HepG2 (cell line): ENCODE data around the gene KIF15. TPM values are rescaled to one million over a fixed set of nuclear protein-coding genes. Genes with fewer than 3 reads are reported as not detected.
A peak's percentile ranks its signal among the peaks of the same experiment; 100 is the strongest.

Experiments used
- CREM ChIP-seq, 2 experiments: sonication (generic) in 1 of 2; formaldehyde crosslinking in 1 of 2; IDR thresholded peaks; 2 replicates each; pipeline versions ENCODE4 v1.4.0 to v1.6.1; 2016 to 2020; ENCODE audit warnings: antibody characterized with exemption in 1 of 2, mild to moderate bottlenecking in 1 of 2, missing genetic modification reagents in 1 of 2
- HNF4A ChIP-seq: sonication (generic); formaldehyde crosslinking; IDR thresholded peaks from 2 replicates; pipeline ENCODE4 v1.4.0; 2020; ENCODE audit warnings: missing genetic modification reagents
- RAD21 ChIP-seq: fragments of 450-650 bp; formaldehyde crosslinking; IDR thresholded peaks from 2 replicates; pipeline ENCODE4 v1.5.0; 2020; ENCODE audit warnings: mild to moderate bottlenecking
- ZFP36L2 ChIP-seq: sonication (generic); formaldehyde crosslinking; IDR thresholded peaks from 2 replicates; pipeline ENCODE4 v1.4.0; 2020; ENCODE audit warnings: missing genetic modification reagents
- ZNF121 ChIP-seq: sonication (generic); formaldehyde crosslinking; IDR thresholded peaks from 2 replicates; pipeline ENCODE4 v1.5.0; 2020; ENCODE audit warnings: mild to moderate bottlenecking, missing genetic modification reagents
- ZNF136 ChIP-seq: sonication (generic); formaldehyde crosslinking; IDR thresholded peaks from 2 replicates; pipeline ENCODE4 v1.8.1; 2022; ENCODE audit warnings: low read depth, mild to moderate bottlenecking, moderate library complexity, missing genetic modification reagents
- ZNF775 ChIP-seq: sonication (generic); formaldehyde crosslinking; IDR thresholded peaks from 2 replicates; pipeline ENCODE4 v1.4.0; 2020; ENCODE audit warnings: missing genetic modification reagents, mild to moderate bottlenecking, moderate library complexity, borderline replicate concordance
- polyA plus RNA-seq, 8 experiments: library from polyadenylated mRNA; depleted of rRNA in 3 of 8; stranded (reverse) in 7 of 8; unstranded in 1 of 8; fragments of >200 nt; fragmentation: Illumina TruSeq in 4 of 8; extraction: Trizol in 4 of 8; gene quantifications; 2 replicates each; pipeline versions ENCODE4 v1.2.1 to v1.2.3, GENCODE V29; 2011 to 2016; ENCODE audit warnings: low read depth in 4 of 8, missing spikeins in 1 of 8, mixed read lengths in 1 of 8; ENCODE audit not compliant: insufficient read depth in 1 of 8
- total RNA-seq, 5 experiments: library from RNA; depleted of rRNA; stranded (reverse); fragments of >200 nt; fragmentation: Illumina TruSeq; extraction: Trizol; gene quantifications; 2 replicates each; pipeline ENCODE4 v1.2.3, GENCODE V29; 2016; ENCODE audit warnings: low read depth in 1 of 5
- TF ChIP-seq, protein P1 (sequence below): sonication (generic); formaldehyde crosslinking; IDR thresholded peaks from 2 replicates; pipeline ENCODE4 v1.4.0; 2020; ENCODE audit warnings: missing genetic modification reagents
- TF ChIP-seq, protein P2 (sequence below): sonication (generic); formaldehyde crosslinking; IDR thresholded peaks from 2 replicates; pipeline ENCODE4 v1.4.0; 2020; ENCODE audit warnings: mild to moderate bottlenecking, missing genetic modification reagents
- TF ChIP-seq, protein P3 (sequence below): sonication (generic); formaldehyde crosslinking; IDR thresholded peaks from 2 replicates; pipeline ENCODE4 v1.5.0; 2020; ENCODE audit warnings: mild to moderate bottlenecking, missing genetic modification reagents, borderline replicate concordance
- TF ChIP-seq, protein P4 (sequence below), 2 experiments: fragments of 450-650 bp in 1 of 2; sonication (generic) in 1 of 2; formaldehyde crosslinking in 1 of 2; IDR thresholded peaks; 2 replicates each; pipeline versions ENCODE4 v1.6.1 to v1.8.0; 2016 to 2022; ENCODE audit warnings: antibody characterized with exemption in 1 of 2, mild to moderate bottlenecking in 1 of 2, missing genetic modification reagents in 1 of 2

KIF15 gene
- total and polyA plus RNA-seq, 2 of the 13 experiments (the other 11 are each of a cell fraction or from before 2014, with no cell fraction given): 4.8 to 33.8 TPM

DNA sequence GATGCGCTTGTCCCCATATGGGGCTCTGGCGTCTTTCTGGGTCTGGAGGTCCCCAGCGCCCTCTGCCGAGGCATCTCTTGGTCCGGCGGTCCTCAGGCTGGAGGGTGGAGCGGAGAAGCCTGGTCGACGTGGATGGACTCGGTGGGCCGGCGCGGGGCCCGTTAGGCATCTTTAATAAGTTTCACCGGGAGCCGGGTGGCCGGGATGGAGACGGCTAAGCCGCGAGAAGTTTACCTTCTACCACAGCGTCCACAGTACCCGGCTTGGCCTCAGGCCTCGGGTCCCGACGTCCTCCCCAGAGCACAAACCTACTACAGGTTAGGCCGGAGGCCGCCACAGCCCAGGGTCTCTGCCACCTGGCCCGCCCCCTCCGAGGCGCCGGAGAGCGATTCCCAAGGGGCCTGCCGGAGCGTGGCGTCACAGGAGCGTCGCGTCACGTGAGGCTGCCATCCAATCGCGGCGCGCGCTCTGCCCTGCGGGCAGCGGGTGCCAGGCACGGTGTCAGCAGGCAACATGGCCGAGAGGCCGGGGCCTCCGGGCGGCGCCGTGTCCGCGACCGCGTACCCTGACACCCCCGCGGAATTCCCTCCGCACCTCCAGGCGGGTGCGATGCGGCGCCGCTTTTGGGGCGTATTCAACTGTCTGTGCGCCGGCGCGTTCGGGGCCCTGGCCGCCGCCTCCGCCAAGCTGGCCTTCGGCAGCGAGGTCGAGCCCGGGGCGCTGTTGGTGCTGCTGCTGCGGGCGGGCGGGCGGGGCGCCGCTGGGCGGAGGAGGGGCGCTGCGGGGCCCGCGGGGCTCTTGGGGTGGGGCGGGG is 100.0 kb downstream of the KIF15 start, which contains the start of gene TMEM42 (continued):
- TF ChIP-seq, protein P1, sequence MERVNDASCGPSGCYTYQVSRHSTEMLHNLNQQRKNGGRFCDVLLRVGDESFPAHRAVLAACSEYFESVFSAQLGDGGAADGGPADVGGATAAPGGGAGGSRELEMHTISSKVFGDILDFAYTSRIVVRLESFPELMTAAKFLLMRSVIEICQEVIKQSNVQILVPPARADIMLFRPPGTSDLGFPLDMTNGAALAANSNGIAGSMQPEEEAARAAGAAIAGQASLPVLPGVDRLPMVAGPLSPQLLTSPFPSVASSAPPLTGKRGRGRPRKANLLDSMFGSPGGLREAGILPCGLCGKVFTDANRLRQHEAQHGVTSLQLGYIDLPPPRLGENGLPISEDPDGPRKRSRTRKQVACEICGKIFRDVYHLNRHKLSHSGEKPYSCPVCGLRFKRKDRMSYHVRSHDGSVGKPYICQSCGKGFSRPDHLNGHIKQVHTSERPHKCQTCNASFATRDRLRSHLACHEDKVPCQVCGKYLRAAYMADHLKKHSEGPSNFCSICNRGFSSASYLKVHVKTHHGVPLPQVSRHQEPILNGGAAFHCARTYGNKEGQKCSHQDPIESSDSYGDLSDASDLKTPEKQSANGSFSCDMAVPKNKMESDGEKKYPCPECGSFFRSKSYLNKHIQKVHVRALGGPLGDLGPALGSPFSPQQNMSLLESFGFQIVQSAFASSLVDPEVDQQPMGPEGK: peak; percentile 52; the same call in 1 of the 2 replicates
- TF ChIP-seq, protein P2, sequence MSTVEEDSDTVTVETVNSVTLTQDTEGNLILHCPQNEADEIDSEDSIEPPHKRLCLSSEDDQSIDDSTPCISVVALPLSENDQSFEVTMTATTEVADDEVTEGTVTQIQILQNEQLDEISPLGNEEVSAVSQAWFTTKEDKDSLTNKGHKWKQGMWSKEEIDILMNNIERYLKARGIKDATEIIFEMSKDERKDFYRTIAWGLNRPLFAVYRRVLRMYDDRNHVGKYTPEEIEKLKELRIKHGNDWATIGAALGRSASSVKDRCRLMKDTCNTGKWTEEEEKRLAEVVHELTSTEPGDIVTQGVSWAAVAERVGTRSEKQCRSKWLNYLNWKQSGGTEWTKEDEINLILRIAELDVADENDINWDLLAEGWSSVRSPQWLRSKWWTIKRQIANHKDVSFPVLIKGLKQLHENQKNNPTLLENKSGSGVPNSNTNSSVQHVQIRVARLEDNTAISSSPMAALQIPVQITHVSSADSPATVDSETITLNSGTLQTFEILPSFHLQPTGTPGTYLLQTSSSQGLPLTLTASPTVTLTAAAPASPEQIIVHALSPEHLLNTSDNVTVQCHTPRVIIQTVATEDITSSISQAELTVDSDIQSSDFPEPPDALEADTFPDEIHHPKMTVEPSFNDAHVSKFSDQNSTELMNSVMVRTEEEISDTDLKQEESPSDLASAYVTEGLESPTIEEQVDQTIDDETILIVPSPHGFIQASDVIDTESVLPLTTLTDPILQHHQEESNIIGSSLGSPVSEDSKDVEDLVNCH (CRISPR knock-in tag): no peak
- TF ChIP-seq, protein P3, sequence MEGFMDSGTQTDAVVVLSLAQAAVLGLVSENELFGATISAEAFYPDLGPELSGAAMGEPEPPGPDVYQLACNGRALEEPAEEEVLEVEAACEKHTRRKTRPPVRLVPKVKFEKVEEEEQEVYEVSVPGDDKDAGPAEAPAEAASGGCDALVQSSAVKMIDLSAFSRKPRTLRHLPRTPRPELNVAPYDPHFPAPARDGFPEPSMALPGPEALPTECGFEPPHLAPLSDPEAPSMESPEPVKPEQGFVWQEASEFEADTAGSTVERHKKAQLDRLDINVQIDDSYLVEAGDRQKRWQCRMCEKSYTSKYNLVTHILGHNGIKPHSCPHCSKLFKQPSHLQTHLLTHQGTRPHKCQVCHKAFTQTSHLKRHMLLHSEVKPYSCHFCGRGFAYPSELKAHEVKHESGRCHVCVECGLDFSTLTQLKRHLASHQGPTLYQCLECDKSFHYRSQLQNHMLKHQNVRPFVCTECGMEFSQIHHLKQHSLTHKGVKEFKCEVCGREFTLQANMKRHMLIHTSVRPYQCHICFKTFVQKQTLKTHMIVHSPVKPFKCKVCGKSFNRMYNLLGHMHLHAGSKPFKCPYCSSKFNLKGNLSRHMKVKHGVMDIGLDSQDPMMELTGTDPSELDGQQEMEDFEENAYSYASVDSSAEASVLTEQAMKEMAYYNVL (CRISPR knock-in tag): no peak
- TF ChIP-seq CREM (IDR thresholded peaks at IDR 0.05): peak; percentile 30; the same call in 1 of the 2 replicates
- TF ChIP-seq CREM (CRISPR knock-in tag; IDR thresholded peaks at IDR 0.05): 0 out of 2 replicates have a peak, but pooled peaks have one; percentile 39
- TF ChIP-seq ZFP36L2 (CRISPR knock-in tag): no peak
- TF ChIP-seq RAD21 (CRISPR knock-in tag): no peak
- peak; percentile 70; the same call in 1 of the 2 replicates for TF ChIP-seq ZNF121
- TF ChIP-seq, protein P4, sequence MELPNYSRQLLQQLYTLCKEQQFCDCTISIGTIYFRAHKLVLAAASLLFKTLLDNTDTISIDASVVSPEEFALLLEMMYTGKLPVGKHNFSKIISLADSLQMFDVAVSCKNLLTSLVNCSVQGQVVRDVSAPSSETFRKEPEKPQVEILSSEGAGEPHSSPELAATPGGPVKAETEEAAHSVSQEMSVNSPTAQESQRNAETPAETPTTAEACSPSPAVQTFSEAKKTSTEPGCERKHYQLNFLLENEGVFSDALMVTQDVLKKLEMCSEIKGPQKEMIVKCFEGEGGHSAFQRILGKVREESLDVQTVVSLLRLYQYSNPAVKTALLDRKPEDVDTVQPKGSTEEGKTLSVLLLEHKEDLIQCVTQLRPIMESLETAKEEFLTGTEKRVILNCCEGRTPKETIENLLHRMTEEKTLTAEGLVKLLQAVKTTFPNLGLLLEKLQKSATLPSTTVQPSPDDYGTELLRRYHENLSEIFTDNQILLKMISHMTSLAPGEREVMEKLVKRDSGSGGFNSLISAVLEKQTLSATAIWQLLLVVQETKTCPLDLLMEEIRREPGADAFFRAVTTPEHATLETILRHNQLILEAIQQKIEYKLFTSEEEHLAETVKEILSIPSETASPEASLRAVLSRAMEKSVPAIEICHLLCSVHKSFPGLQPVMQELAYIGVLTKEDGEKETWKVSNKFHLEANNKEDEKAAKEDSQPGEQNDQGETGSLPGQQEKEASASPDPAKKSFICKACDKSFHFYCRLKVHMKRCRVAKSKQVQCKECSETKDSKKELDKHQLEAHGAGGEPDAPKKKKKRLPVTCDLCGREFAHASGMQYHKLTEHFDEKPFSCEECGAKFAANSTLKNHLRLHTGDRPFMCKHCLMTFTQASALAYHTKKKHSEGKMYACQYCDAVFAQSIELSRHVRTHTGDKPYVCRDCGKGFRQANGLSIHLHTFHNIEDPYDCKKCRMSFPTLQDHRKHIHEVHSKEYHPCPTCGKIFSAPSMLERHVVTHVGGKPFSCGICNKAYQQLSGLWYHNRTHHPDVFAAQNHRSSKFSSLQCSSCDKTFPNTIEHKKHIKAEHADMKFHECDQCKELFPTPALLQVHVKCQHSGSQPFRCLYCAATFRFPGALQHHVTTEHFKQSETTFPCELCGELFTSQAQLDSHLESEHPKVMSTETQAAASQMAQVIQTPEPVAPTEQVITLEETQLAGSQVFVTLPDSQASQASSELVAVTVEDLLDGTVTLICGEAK (IDR thresholded peaks at IDR 0.05): no peak
- TF ChIP-seq, protein P4 (CRISPR knock-in tag; IDR thresholded peaks at IDR 0.05): peak; percentile 54; the same call in 1 of the 2 replicates
- no peak for TF ChIP-seq HNF4A (CRISPR knock-in tag)
- no peak for TF ChIP-seq ZNF136
- TF ChIP-seq ZNF775: no peak
